IPS DF 4.7 (cell line): ENCODE measurements around the gene ENHO.
"Not testable (repeated sequence)": the region's sequence is repeated elsewhere in the genome, so short reads cannot be mapped to it uniquely, and the experiment has no call there.

ENCODE experiments used
- DNase-seq: peaks from one replicate; pipeline ENCODE4 v3.0.0-alpha.2; 2013; ENCODE audit warnings: low spot score; ENCODE audit errors: extremely low read depth

ENHO gene

DNA sequence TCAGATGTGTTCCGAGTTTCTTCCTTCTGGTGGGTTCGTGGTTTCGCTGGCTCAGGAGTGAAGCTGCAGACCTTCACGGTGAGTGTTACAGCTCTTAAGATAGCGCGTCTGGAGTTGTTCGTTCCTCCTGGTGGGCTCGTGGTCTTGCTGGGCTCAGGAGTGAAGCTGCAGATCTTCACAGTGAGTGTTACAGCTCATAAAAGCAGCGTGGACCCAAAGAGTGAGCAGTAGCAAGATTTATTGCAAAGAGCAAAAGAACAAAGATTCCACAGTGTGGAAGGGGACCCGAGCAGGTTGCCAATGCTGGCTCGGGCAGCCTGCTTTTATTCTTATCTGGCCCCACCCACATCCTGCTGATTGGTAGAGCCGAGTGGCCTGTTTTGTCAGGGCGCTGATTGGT, 41.2 kb downstream of the ENHO start:
- not testable (repeated sequence) for DNase-seq

- DNase-seq, result no peak
These were observed 43.3 kb downstream of the ENHO start for GRCh38 chr9:34479431-34479866.

- no peak for DNase-seq
These were observed 45.2 kb downstream of the ENHO start for GRCh38 chr9:34477541-34477940.

GRCh38 chr9:34475097-34475496, 47.7 kb downstream of the ENHO start:
- DNase-seq, result no peak
